ENCODE results near the gene ISL1. TPM values are rescaled to one million over a fixed set of nuclear protein-coding genes. Genes with fewer than 3 reads are reported as not detected.

ISL1 gene
- total and polyA plus RNA-seq, 4 donors: 0.69 TPM; not detected in 3

GRCh38 chr5:51404255-51404654 lies 21.0 kb downstream of the ISL1 start:
- Histone ChIP-seq H3K4me1 (ENCODE audit: control insufficient read depth in 1 of 2, insufficient read depth in 2 of 2, low read length in 2 of 2) (no peaks in the 10 kb centered on the region), H3K27ac (ENCODE audit: low read depth in 1 of 2, low read length in 2 of 2) (no peak overlapping the region), H3K4me3 (ENCODE audit: low read length in 2 of 2) (no peak overlapping the region), H3K9me3 (ENCODE audit: control insufficient read depth, low read length) (no peaks in the 10 kb centered on the region), H3K27me3 (ENCODE audit: control insufficient read depth in 1 of 2, insufficient read depth in 2 of 2, low read length in 1 of 2) (no peaks in the 10 kb centered on the region), H3K36me3 (ENCODE audit: control insufficient read depth in 1 of 2, insufficient read depth in 2 of 2, low read length in 1 of 2) (no peaks in the 10 kb centered on the region)
- WGBS, 2 donors: 75 to 84% methylated on average over 1 of the region's 1 CpG
- ATAC-seq (ENCODE audit: low FRiP score) (no peak), DNase-seq (no peak)
- intact Hi-C loops (cut with DNase I): no loop called here

GRCh38 chr5:51411921-51412325 lies 28.7 kb downstream of the ISL1 start:
- Histone ChIP-seq H3K4me1 (ENCODE audit: control insufficient read depth in 1 of 2, insufficient read depth in 2 of 2, low read length in 2 of 2) (no peaks in the 10 kb centered on the region), H3K36me3 (ENCODE audit: control insufficient read depth in 1 of 2, insufficient read depth in 2 of 2, low read length in 1 of 2) (no peaks in the 10 kb centered on the region), H3K9me3 (ENCODE audit: control insufficient read depth, low read length) (no peaks in the 10 kb centered on the region), H3K27me3 (ENCODE audit: control insufficient read depth in 1 of 2, insufficient read depth in 2 of 2, low read length in 1 of 2) (no peaks in the 10 kb centered on the region), H3K27ac (ENCODE audit: low read depth in 1 of 2, low read length in 2 of 2) (no peak overlapping the region), H3K4me3 (ENCODE audit: low read length in 2 of 2) (no peak overlapping the region)
- ATAC-seq (ENCODE audit: low FRiP score) (no peak), DNase-seq (no peak)
- intact Hi-C loops (cut with DNase I): no loop called here
- WGBS, 2 donors: 38 to 39% methylated on average over 7 of the region's 7 CpGs

- WGBS, 2 donors: 78 to 81% methylated on average over 2 of the region's 2 CpGs
- no peak for DNase-seq
- ATAC-seq (ENCODE audit: low FRiP score): no peak
- H3K9me3 ChIP-seq (ENCODE audit: control insufficient read depth, low read length): no peaks in the 10 kb centered on the region
- no peaks in the 10 kb centered on the region for H3K4me1 ChIP-seq (ENCODE audit: control insufficient read depth in 1 of 2, insufficient read depth in 2 of 2, low read length in 2 of 2)
- intact Hi-C loops (cut with DNase I): no loop called here
- no peaks in the 10 kb centered on the region for H3K27me3 ChIP-seq (ENCODE audit: control insufficient read depth in 1 of 2, insufficient read depth in 2 of 2, low read length in 1 of 2)
- no peak overlapping the region for H3K27ac ChIP-seq (ENCODE audit: low read depth in 1 of 2, low read length in 2 of 2)
- no peaks in the 10 kb centered on the region for H3K36me3 ChIP-seq (ENCODE audit: control insufficient read depth in 1 of 2, insufficient read depth in 2 of 2, low read length in 1 of 2)
- H3K4me3 ChIP-seq (ENCODE audit: low read length in 2 of 2): no peak overlapping the region
Measured at GRCh38 chr5:51414516-51414915, 31.3 kb downstream of the ISL1 start.

- DNase-seq (no peak), ATAC-seq (ENCODE audit: low FRiP score) (no peak)
- intact Hi-C loops (cut with DNase I): no loop called here
- H3K27me3 ChIP-seq (ENCODE audit: control insufficient read depth in 1 of 2, insufficient read depth in 2 of 2, low read length in 1 of 2): no peaks in the 10 kb centered on the region
- H3K4me1 ChIP-seq (ENCODE audit: control insufficient read depth in 1 of 2, insufficient read depth in 2 of 2, low read length in 2 of 2): no peaks in the 10 kb centered on the region
- H3K4me3 ChIP-seq (ENCODE audit: low read length in 2 of 2): no peak overlapping the region
- H3K27ac ChIP-seq (ENCODE audit: low read depth in 1 of 2, low read length in 2 of 2): no peak overlapping the region
- 70 to 72% methylated on average over 3 of the region's 3 CpGs for WGBS, 2 donors
- H3K36me3 ChIP-seq (ENCODE audit: control insufficient read depth in 1 of 2, insufficient read depth in 2 of 2, low read length in 1 of 2): no peaks in the 10 kb centered on the region
- no peaks in the 10 kb centered on the region for H3K9me3 ChIP-seq (ENCODE audit: control insufficient read depth, low read length)
Measured at GRCh38 chr5:51416149-51416548, 32.9 kb downstream of the ISL1 start.

- Histone ChIP-seq H3K4me3 (ENCODE audit: low read length in 2 of 2) (no peak overlapping the region), H3K9me3 (ENCODE audit: control insufficient read depth, low read length) (no peaks in the 10 kb centered on the region), H3K27ac (ENCODE audit: low read depth in 1 of 2, low read length in 2 of 2) (no peak overlapping the region), H3K27me3 (ENCODE audit: control insufficient read depth in 1 of 2, insufficient read depth in 2 of 2, low read length in 1 of 2) (no peaks in the 10 kb centered on the region), H3K36me3 (ENCODE audit: control insufficient read depth in 1 of 2, insufficient read depth in 2 of 2, low read length in 1 of 2) (no peaks in the 10 kb centered on the region), H3K4me1 (ENCODE audit: control insufficient read depth in 1 of 2, insufficient read depth in 2 of 2, low read length in 2 of 2) (no peaks in the 10 kb centered on the region)
- DNase-seq (no peak), ATAC-seq (ENCODE audit: low FRiP score) (no peak)
- intact Hi-C loops (cut with DNase I): no loop called here
- WGBS, 2 donors: 72 to 78% methylated on average over 3 of the region's 3 CpGs
Measured at GRCh38 chr5:51433052-51433710, 49.9 kb downstream of the ISL1 start.

- H3K27ac ChIP-seq (ENCODE audit: low read depth in 1 of 2, low read length in 2 of 2): no peak overlapping the region
- DNase-seq (no peak), ATAC-seq (ENCODE audit: low FRiP score) (no peak)
- no peak overlapping the region for H3K4me3 ChIP-seq (ENCODE audit: low read length in 2 of 2)
- H3K36me3 ChIP-seq (ENCODE audit: control insufficient read depth in 1 of 2, insufficient read depth in 2 of 2, low read length in 1 of 2): no peaks in the 10 kb centered on the region
- intact Hi-C loops (cut with DNase I): no loop called here
- H3K9me3 ChIP-seq (ENCODE audit: control insufficient read depth, low read length): no peaks in the 10 kb centered on the region
- H3K4me1 ChIP-seq (ENCODE audit: control insufficient read depth in 1 of 2, insufficient read depth in 2 of 2, low read length in 2 of 2): no peaks in the 10 kb centered on the region
- H3K27me3 ChIP-seq (ENCODE audit: control insufficient read depth in 1 of 2, insufficient read depth in 2 of 2, low read length in 1 of 2): no peaks in the 10 kb centered on the region
Measured at GRCh38 chr5:51439232-51439631, 56.0 kb downstream of the ISL1 start.

Measured in aorta (tissue), 5 donors.